ENCODE results near the gene LINGO1. TPM values are rescaled to one million over a fixed set of nuclear protein-coding genes. Genes with fewer than 3 reads are reported as not detected.
A peak's percentile ranks its signal among the peaks of the same experiment; 100 is the strongest.

LINGO1 gene
- total and polyA plus RNA-seq, 5 donors from 2014 or later: not detected

DNA sequence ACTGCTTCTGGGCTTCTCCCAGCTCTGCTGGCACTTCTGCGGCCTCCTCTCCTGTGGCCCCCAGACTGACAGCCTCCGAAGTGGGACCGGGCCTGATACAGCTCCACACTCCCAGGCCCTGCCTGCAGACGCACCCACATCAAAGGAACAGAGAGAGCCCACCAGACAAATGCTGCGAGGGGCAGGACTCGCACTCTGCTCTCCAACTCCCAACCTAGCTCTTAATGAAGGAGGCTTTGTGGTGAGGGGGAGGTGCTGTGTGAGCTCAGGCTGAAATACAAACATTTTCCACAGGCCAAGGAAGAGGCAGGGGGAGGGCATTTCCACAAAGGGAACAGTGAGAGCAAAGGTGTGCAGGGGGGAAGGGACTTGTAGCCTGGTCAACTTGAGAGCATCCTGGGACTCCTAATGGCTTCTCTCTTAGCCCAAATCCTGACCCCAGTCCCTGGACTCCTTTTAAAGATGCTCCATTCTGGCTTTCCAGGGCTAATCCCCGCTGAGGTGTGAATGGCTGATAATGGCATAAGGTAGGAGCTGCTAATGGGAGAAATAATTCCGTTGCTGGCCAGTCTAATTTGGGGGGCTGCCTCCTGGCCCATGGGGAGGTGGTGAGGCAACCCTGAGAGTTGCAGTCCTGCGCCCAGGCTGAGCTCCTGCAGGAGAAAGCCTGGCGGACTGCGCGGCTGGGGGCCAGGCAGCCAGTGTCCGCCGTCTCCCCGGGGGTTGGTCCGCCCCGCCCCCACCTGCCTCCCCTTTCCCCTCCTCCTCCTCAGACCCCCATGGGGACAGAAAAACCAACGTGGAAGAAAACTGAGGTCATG is 9.6 kb downstream of the LINGO1 start:
- no peak for ATAC-seq (ENCODE audit: low read depth in 2 of 2)

DNA sequence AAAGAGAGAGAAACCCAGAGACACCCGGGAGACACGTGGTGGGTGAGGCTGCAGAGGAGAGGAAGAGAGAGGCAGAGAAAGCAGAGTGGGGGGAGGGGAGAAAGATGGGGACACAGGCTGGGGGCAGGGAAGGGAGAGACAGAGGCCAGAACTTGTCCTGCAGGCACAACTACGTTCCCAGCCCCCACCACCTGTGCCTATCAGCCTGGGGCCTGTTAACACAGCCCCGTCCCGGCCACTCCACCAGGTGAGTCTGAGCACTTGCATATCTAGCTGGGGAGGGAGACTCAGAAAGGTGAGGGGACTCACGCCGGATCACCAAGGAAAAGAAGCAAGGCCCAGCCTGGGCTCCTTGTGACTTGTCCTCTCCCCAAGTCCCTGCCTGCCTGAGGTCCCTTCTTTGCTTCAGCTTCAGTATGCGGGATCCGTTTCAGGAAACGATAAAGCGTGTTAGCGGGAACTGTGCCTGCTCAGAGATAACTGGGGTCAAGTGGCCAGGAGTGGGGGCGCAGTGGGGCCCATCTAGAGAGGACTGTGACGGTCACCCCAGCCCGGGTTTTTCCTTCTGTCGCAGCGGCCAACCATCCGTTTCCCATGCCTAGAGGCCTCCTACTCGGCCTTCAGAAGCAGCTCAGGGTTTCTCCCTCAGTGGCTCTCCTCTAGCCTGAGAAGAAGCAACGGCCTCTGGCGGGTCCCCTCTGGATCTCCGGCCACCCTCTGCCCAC is 10.3 kb downstream of the LINGO1 start:
- Histone ChIP-seq H3K9me3 (ENCODE audit: control insufficient read depth in 2 of 2, low read length in 2 of 2) (no peaks in the 10 kb centered on the region), H3K4me3 (ENCODE audit: low read depth, low read length) (no peak overlapping the region), H3K27me3 (ENCODE audit: control insufficient read depth, insufficient read depth, low read length) (no peaks in the 10 kb centered on the region), H3K36me3 (ENCODE audit: control insufficient read depth, insufficient read depth, low read length) (no peaks in the 10 kb centered on the region), H3K4me1 (ENCODE audit: control insufficient read depth, insufficient read depth, low read length, poor library complexity, severe bottlenecking) (no peaks in the 10 kb centered on the region), H3K27ac (ENCODE audit: insufficient read depth, low read length, poor library complexity, severe bottlenecking) (no peak overlapping the region)
- H3K27me3 Mint-ChIP-seq: peaks cover 8% of the 10 kb centered on the region
- peaks cover 0 to 1% (median 0%) of the 10 kb centered on the region in 7 donors for H3K9me3 Mint-ChIP-seq
- no peaks in the 10 kb centered on the region for H3K36me3 Mint-ChIP-seq
- ATAC-seq (ENCODE audit: low read depth in 2 of 2): no peak
- DNase-seq: no peak
- H3K4me1 Mint-ChIP-seq: no peaks in the 10 kb centered on the region
- no peak overlapping the region for H3K4me3 Mint-ChIP-seq
- H3K27ac Mint-ChIP-seq: no peak overlapping the region

More for the DNA sequence above, 9.6 kb downstream of the LINGO1 start:
- no peaks in the 10 kb centered on the region for H3K4me1 Mint-ChIP-seq
- Histone ChIP-seq H3K27me3 (ENCODE audit: control insufficient read depth, insufficient read depth, low read length) (no peaks in the 10 kb centered on the region), H3K36me3 (ENCODE audit: control insufficient read depth, insufficient read depth, low read length) (no peaks in the 10 kb centered on the region), H3K4me3 (ENCODE audit: low read depth, low read length) (no peak overlapping the region), H3K4me1 (ENCODE audit: control insufficient read depth, insufficient read depth, low read length, poor library complexity, severe bottlenecking) (no peaks in the 10 kb centered on the region), H3K27ac (ENCODE audit: insufficient read depth, low read length, poor library complexity, severe bottlenecking) (no peak overlapping the region), H3K9me3 (ENCODE audit: control insufficient read depth in 2 of 2, low read length in 2 of 2) (no peaks in the 10 kb centered on the region)
- no peak for DNase-seq
- peaks cover 0 to 1% (median 0%) of the 10 kb centered on the region in 7 donors for H3K9me3 Mint-ChIP-seq
- H3K27me3 Mint-ChIP-seq: peaks cover 8% of the 10 kb centered on the region
- peak overlapping the region in 1 of 3 donors; percentile 31 for H3K27ac Mint-ChIP-seq
- H3K36me3 Mint-ChIP-seq: no peaks in the 10 kb centered on the region
- H3K4me3 Mint-ChIP-seq: no peak overlapping the region

DNA sequence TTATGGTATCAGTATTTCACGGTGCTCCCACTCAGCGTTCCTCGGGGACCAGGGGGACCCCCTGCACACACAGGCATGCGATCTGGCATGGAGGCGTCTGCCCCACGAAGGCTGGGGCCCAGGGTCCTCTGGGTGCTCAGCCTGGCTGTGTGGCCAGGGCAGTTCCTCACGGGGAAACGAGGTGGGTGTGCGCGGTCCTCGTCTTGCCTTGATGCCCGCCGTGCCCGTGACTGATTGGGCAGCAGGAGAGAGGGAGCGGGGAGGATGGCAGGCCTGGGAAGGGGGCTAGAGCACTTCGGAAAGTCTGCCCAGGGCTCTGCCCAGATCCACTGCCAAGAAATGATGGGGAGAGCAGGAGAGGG is 10.9 kb downstream of the LINGO1 start:
- no peak for ATAC-seq (ENCODE audit: low read depth in 2 of 2)
- Mint-ChIP-seq H3K36me3 (no peaks in the 10 kb centered on the region), H3K9me3 (peaks cover 0 to 1% (median 0%) of the 10 kb centered on the region in 7 donors), H3K27me3 (peaks cover 8% of the 10 kb centered on the region), H3K27ac (no peak overlapping the region), H3K4me1 (no peaks in the 10 kb centered on the region), H3K4me3 (no peak overlapping the region)
- no peaks in the 10 kb centered on the region for H3K9me3 ChIP-seq (ENCODE audit: control insufficient read depth in 2 of 2, low read length in 2 of 2)
- H3K27me3 ChIP-seq (ENCODE audit: control insufficient read depth, insufficient read depth, low read length): no peaks in the 10 kb centered on the region
- no peak for DNase-seq
- no peaks in the 10 kb centered on the region for H3K36me3 ChIP-seq (ENCODE audit: control insufficient read depth, insufficient read depth, low read length)
- no peak overlapping the region for H3K27ac ChIP-seq (ENCODE audit: insufficient read depth, low read length, poor library complexity, severe bottlenecking)
- no peak overlapping the region for H3K4me3 ChIP-seq (ENCODE audit: low read depth, low read length)
- no peaks in the 10 kb centered on the region for H3K4me1 ChIP-seq (ENCODE audit: control insufficient read depth, insufficient read depth, low read length, poor library complexity, severe bottlenecking)

DNA sequence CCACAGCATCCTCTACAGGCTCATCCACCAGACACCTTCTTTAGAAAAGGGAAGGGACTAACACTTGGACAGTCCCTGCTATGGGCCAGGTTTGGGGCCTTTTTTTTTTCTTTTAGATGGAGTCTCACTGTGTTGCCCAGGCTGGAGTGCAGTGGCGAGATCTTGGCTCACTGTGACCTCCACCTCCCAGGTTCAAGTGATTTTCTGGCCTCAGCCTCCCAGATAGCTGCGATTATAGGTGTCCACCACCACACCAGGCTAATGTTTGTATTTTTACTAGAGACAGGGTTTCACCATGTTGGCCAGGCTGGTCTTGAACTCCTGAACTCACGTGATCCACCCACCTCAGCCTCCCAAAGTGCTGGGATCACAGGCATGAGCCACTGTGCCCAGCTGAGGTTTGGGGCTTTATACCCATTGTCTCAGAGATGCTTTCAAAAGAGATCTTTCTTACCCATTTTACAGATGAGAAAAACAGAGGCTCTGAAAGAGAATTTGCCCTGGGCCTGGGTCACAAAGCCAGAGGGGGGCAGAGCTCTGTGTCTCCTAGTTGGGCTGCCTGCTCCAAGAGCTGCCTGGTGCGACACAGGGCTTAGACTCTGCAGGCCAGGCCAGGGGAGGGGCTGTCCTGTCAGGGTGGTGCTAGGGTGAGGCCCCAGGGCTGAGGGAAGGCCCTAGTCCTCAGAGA is 11.6 kb downstream of the LINGO1 start:
- no peaks in the 10 kb centered on the region for H3K9me3 ChIP-seq (ENCODE audit: control insufficient read depth in 2 of 2, low read length in 2 of 2)
- H3K27ac Mint-ChIP-seq: no peak overlapping the region
- H3K36me3 Mint-ChIP-seq: no peaks in the 10 kb centered on the region
- H3K4me1 Mint-ChIP-seq: no peaks in the 10 kb centered on the region
- ATAC-seq (ENCODE audit: low read depth in 2 of 2): no peak
- DNase-seq: no peak
- no peaks in the 10 kb centered on the region for H3K4me1 ChIP-seq (ENCODE audit: control insufficient read depth, insufficient read depth, low read length, poor library complexity, severe bottlenecking)
- H3K27me3 ChIP-seq (ENCODE audit: control insufficient read depth, insufficient read depth, low read length): no peaks in the 10 kb centered on the region
- H3K27ac ChIP-seq (ENCODE audit: insufficient read depth, low read length, poor library complexity, severe bottlenecking): no peak overlapping the region
- H3K4me3 ChIP-seq (ENCODE audit: low read depth, low read length): no peak overlapping the region
- peaks cover 8% of the 10 kb centered on the region for H3K27me3 Mint-ChIP-seq
- no peak overlapping the region for H3K4me3 Mint-ChIP-seq
- peaks cover 0 to 1% (median 0%) of the 10 kb centered on the region in 7 donors for H3K9me3 Mint-ChIP-seq
- no peaks in the 10 kb centered on the region for H3K36me3 ChIP-seq (ENCODE audit: control insufficient read depth, insufficient read depth, low read length)

DNA sequence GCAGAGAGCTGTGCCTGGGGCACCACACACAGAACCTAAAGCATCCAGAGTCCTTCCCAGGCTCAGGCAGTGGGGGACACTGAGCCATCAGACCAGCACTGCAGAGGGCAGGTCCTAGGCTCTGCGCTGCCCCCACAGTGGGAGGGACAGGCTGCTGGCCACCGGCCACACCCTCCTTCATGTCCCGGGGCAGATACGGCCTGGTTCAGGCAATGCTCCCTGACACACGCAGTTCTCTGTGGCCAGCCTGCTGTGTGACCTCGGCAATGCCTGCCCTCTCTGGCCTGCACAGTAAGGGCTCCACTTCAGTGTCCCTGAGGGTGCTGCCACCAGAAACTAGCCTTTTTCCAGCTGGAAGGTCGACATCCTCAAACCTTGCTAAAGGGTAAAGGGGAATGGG is 12.4 kb downstream of the LINGO1 start:
- Mint-ChIP-seq H3K27me3 (peaks cover 8% of the 10 kb centered on the region), H3K27ac (no peak overlapping the region), H3K9me3 (peaks cover 0 to 1% (median 0%) of the 10 kb centered on the region in 7 donors), H3K4me3 (no peak overlapping the region), H3K4me1 (no peaks in the 10 kb centered on the region), H3K36me3 (no peaks in the 10 kb centered on the region)
- Histone ChIP-seq H3K27ac (ENCODE audit: insufficient read depth, low read length, poor library complexity, severe bottlenecking) (no peak overlapping the region), H3K9me3 (ENCODE audit: control insufficient read depth in 2 of 2, low read length in 2 of 2) (no peaks in the 10 kb centered on the region), H3K4me1 (ENCODE audit: control insufficient read depth, insufficient read depth, low read length, poor library complexity, severe bottlenecking) (no peaks in the 10 kb centered on the region), H3K4me3 (ENCODE audit: low read depth, low read length) (no peak overlapping the region), H3K36me3 (ENCODE audit: control insufficient read depth, insufficient read depth, low read length) (no peaks in the 10 kb centered on the region), H3K27me3 (ENCODE audit: control insufficient read depth, insufficient read depth, low read length) (no peaks in the 10 kb centered on the region)
- ATAC-seq (ENCODE audit: low read depth in 2 of 2) (no peak), DNase-seq (no peak)

DNA sequence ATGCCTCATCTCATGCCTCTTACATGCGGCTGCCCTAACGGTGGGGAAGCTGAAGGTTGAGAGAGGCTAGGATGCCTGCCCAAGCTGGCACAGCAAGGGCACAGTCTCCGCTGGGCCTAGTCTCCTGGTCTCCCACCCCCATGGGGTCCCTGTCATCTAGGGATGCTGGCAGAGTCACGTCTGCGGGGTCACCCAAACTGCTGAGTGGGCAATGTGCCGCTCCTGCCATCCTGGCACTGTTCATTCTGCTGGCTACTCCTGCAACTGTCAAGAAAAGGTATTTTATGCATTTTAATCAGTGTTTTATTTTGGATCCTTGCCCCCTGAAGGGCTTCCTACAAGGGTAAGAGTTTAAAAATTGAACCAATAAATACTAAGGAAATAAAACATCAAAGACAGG is 12.8 kb downstream of the LINGO1 start:
- no peak overlapping the region for H3K27ac ChIP-seq (ENCODE audit: insufficient read depth, low read length, poor library complexity, severe bottlenecking)
- Mint-ChIP-seq H3K4me3 (no peak overlapping the region), H3K9me3 (peaks cover 0 to 1% (median 0%) of the 10 kb centered on the region in 7 donors), H3K36me3 (no peaks in the 10 kb centered on the region), H3K27me3 (peaks cover 8% of the 10 kb centered on the region), H3K4me1 (no peaks in the 10 kb centered on the region), H3K27ac (no peak overlapping the region)
- H3K4me1 ChIP-seq (ENCODE audit: control insufficient read depth, insufficient read depth, low read length, poor library complexity, severe bottlenecking): no peaks in the 10 kb centered on the region
- ATAC-seq (ENCODE audit: low read depth in 2 of 2) (no peak), DNase-seq (no peak)
- no peak overlapping the region for H3K4me3 ChIP-seq (ENCODE audit: low read depth, low read length)
- H3K9me3 ChIP-seq (ENCODE audit: control insufficient read depth in 2 of 2, low read length in 2 of 2): no peaks in the 10 kb centered on the region
- H3K36me3 ChIP-seq (ENCODE audit: control insufficient read depth, insufficient read depth, low read length): no peaks in the 10 kb centered on the region
- H3K27me3 ChIP-seq (ENCODE audit: control insufficient read depth, insufficient read depth, low read length): no peaks in the 10 kb centered on the region

DNA sequence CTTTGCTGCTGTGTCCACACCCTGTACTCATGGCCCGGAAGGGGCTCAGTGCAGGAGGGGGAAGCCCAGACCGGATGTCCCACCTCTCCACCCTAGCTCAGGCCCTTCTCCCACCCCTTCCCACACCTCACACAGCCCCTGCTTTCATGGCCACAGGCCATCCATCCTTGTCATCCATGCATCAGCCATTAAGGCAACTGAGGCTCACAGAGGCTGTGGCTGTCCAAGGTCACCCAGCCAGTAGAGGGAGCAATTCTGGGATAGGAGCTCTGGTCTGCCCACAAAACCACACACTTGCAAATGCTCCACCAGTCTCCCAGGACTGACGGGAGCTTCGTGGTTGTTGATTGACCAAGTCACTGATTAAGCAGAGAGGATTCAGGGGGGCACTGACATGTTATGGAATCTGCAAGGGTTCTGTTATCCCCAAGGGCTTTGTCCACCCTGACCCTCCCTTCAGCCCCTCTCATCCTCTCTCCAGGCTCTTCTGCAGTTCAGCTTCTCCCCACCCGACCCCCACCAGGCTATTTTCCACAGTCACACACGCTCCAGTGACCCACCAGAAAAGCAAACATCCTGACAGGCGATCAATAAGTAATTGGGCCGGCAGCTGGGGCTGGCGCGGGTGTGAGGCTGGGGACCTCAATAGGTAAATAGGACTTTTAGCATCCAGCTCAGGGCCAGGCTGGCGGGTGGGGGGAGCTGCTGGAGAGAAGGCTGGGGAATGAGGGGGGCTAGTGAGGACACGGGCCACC is 15.1 kb downstream of the LINGO1 start:
- Mint-ChIP-seq H3K4me1 (no peaks in the 10 kb centered on the region), H3K27ac (no peak overlapping the region), H3K27me3 (no peaks in the 10 kb centered on the region), H3K9me3 (peaks cover 0 to 2% (median 0%) of the 10 kb centered on the region in 7 donors), H3K36me3 (no peaks in the 10 kb centered on the region), H3K4me3 (no peak overlapping the region)
- Histone ChIP-seq H3K36me3 (ENCODE audit: control insufficient read depth, insufficient read depth, low read length) (no peaks in the 10 kb centered on the region), H3K4me3 (ENCODE audit: low read depth, low read length) (no peak overlapping the region), H3K4me1 (ENCODE audit: control insufficient read depth, insufficient read depth, low read length, poor library complexity, severe bottlenecking) (no peaks in the 10 kb centered on the region), H3K27ac (ENCODE audit: insufficient read depth, low read length, poor library complexity, severe bottlenecking) (no peak overlapping the region), H3K9me3 (ENCODE audit: control insufficient read depth in 2 of 2, low read length in 2 of 2) (no peaks in the 10 kb centered on the region), H3K27me3 (ENCODE audit: control insufficient read depth, insufficient read depth, low read length) (no peaks in the 10 kb centered on the region)
- DNase-seq: peak in 1 of 3 donors; percentile 14
- no peak for ATAC-seq (ENCODE audit: low read depth in 2 of 2)
